Measurements from ENCODE around the gene C1QTNF1. TPM values are rescaled to one million over a fixed set of nuclear protein-coding genes. Genes with fewer than 3 reads are reported as not detected.
"Not testable (repeated sequence)": the region's sequence is repeated elsewhere in the genome, so short reads cannot be mapped to it uniquely, and the experiment has no call there.

Gene C1QTNF1
- total RNA-seq, 1 donor from 2014 or later, result 9.4 TPM

GRCh38 chr17:79018370-79018695 is 5.6 kb upstream of the C1QTNF1 start:
- Mint-ChIP-seq H3K4me3 (no peak overlapping the region), H3K4me1 (ENCODE audit: unreplicated experiment) (peaks cover 7% of the 10 kb centered on the region), H3K9me3 (peaks cover 10% of the 10 kb centered on the region), H3K27ac (no peak overlapping the region), H3K36me3 (no peaks in the 10 kb centered on the region), H3K27me3 (peaks cover 32% of the 10 kb centered on the region)
- no peak for DNase-seq (ENCODE audit: extremely low spot score, unreplicated experiment)
- TF ChIP-seq CTCF (conservative IDR thresholded peaks at IDR 0.05), result no peak

- H3K9me3 Mint-ChIP-seq, result peaks cover 6% of the 10 kb centered on the region
- no peak for TF ChIP-seq CTCF (conservative IDR thresholded peaks at IDR 0.05)
- no peaks in the 10 kb centered on the region for H3K36me3 Mint-ChIP-seq
- H3K27ac Mint-ChIP-seq, result no peak overlapping the region
- no peak overlapping the region for H3K4me3 Mint-ChIP-seq
- peaks cover 38% of the 10 kb centered on the region for H3K27me3 Mint-ChIP-seq
- no peak for DNase-seq (ENCODE audit: extremely low spot score, unreplicated experiment)
- H3K4me1 Mint-ChIP-seq (ENCODE audit: unreplicated experiment), result peaks cover 7% of the 10 kb centered on the region
These were observed 4.7 kb upstream of the C1QTNF1 start for GRCh38 chr17:79019261-79019631.

- Mint-ChIP-seq H3K9me3 (peaks cover 5% of the 10 kb centered on the region), H3K4me1 (ENCODE audit: unreplicated experiment) (peaks cover 7% of the 10 kb centered on the region), H3K36me3 (no peaks in the 10 kb centered on the region), H3K27me3 (peaks cover 42% of the 10 kb centered on the region), H3K27ac (no peak overlapping the region), H3K4me3 (no peak overlapping the region)
- TF ChIP-seq CTCF (conservative IDR thresholded peaks at IDR 0.05), result peak; percentile 68
- no peak for DNase-seq (ENCODE audit: extremely low spot score, unreplicated experiment)
These were observed 4.1 kb upstream of the C1QTNF1 start for GRCh38 chr17:79019632-79020584.

- TF ChIP-seq CTCF (conservative IDR thresholded peaks at IDR 0.05), result no peak
- H3K4me1 Mint-ChIP-seq (ENCODE audit: unreplicated experiment), result peaks cover 10% of the 10 kb centered on the region
- no peaks in the 10 kb centered on the region for H3K36me3 Mint-ChIP-seq
- H3K27ac Mint-ChIP-seq, result no peak overlapping the region
- no peak overlapping the region for H3K4me3 Mint-ChIP-seq
- peaks cover 5% of the 10 kb centered on the region for H3K9me3 Mint-ChIP-seq
- DNase-seq (ENCODE audit: extremely low spot score, unreplicated experiment), result no peak
- peaks cover 47% of the 10 kb centered on the region for H3K27me3 Mint-ChIP-seq
These were observed 3.2 kb upstream of the C1QTNF1 start for GRCh38 chr17:79020631-79021301.

GRCh38 chr17:79021929-79022328 is 2.0 kb upstream of the C1QTNF1 start:
- Mint-ChIP-seq H3K27me3 (peaks cover 54% of the 10 kb centered on the region), H3K4me1 (ENCODE audit: unreplicated experiment) (peaks cover 17% of the 10 kb centered on the region)
- H3K4me3 Mint-ChIP-seq; H3K36me3 Mint-ChIP-seq; DNase-seq (ENCODE audit: extremely low spot score, unreplicated experiment); H3K27ac Mint-ChIP-seq; H3K9me3 Mint-ChIP-seq: not testable (repeated sequence)

GRCh38 chr17:79022507-79022991 is 1.4 kb upstream of the C1QTNF1 start:
- Mint-ChIP-seq H3K36me3 (no peaks in the 10 kb centered on the region), H3K27ac (no peak overlapping the region), H3K9me3 (no peaks in the 10 kb centered on the region), H3K4me1 (ENCODE audit: unreplicated experiment) (peaks cover 23% of the 10 kb centered on the region), H3K4me3 (no peak overlapping the region), H3K27me3 (peaks cover 60% of the 10 kb centered on the region)
- DNase-seq (ENCODE audit: extremely low spot score, unreplicated experiment), result no peak
- no peak for TF ChIP-seq CTCF (conservative IDR thresholded peaks at IDR 0.05)
